SJSA1 (cell line): Measurements from ENCODE around the gene APCDD1L. TPM values are rescaled to one million over a fixed set of nuclear protein-coding genes. Genes with fewer than 3 reads are reported as not detected.
"Not testable (repeated sequence)": the region's sequence is repeated elsewhere in the genome, so short reads cannot be mapped to it uniquely, and the experiment has no call there.

ENCODE experiments used
- DNase-seq, 2 experiments: peaks; one replicate each; pipeline ENCODE4 v3.0.0-alpha.2; 2015 to 2020; ENCODE audit warnings: low spot score in 2 of 2, low read depth in 1 of 2
- H3K27ac ChIP-seq: fragments of 250-450 bp; sonication (Bioruptor Pico); 2 replicates; pipeline ENCODE4 v1.5.1; 2020; ENCODE audit warnings: mild to moderate bottlenecking, moderate library complexity
- H3K27me3 ChIP-seq: fragments of 250-450 bp; sonication (Bioruptor Pico); replicated peaks from 2 replicates; pipeline ENCODE4 v1.5.1; 2020; ENCODE audit warnings: mild to moderate bottlenecking, moderate library complexity
- H3K36me3 ChIP-seq: fragments of 250-450 bp; sonication (Bioruptor Pico); 2 replicates; pipeline ENCODE4 v1.5.1; 2020; ENCODE audit warnings: mild to moderate bottlenecking
- H3K4me1 ChIP-seq: fragments of 250-450 bp; sonication (Bioruptor Pico); replicated peaks from 2 replicates; pipeline ENCODE4 v1.6.1; 2021; ENCODE audit warnings: mild to moderate bottlenecking
- H3K4me3 ChIP-seq: fragments of 250-450 bp; sonication (Bioruptor Pico); 2 replicates; pipeline ENCODE4 v1.5.1; 2020; ENCODE audit warnings: mild to moderate bottlenecking
- H3K9me3 ChIP-seq: fragments of 250-450 bp; sonication (Bioruptor Pico); replicated peaks from 2 replicates; pipeline ENCODE4 v1.5.1; 2020; ENCODE audit warnings: mild to moderate bottlenecking
- total RNA-seq: library from RNA; depleted of rRNA; stranded (reverse); fragments of >200 nt; shearing (Covaris generic); gene quantifications from 2 replicates; pipeline ENCODE4 v1.2.3, GENCODE V29; 2014; rRNA removed

APCDD1L gene
- total RNA-seq, 1 experiment from 2014 or later, result 0.24 TPM

- H3K27me3 ChIP-seq, result no peaks in the 10 kb centered on the region
- H3K36me3 ChIP-seq, result peaks cover 50% of the 10 kb centered on the region
- DNase-seq, result no peak
- H3K4me1 ChIP-seq, result peaks cover 12% of the 10 kb centered on the region
- no peak overlapping the region for H3K4me3 ChIP-seq
- H3K9me3 ChIP-seq, result no peaks in the 10 kb centered on the region
- no peak overlapping the region for H3K27ac ChIP-seq
These were observed 97.8 kb downstream of the APCDD1L start for GRCh38 chr20:58417438-58417837.

DNA sequence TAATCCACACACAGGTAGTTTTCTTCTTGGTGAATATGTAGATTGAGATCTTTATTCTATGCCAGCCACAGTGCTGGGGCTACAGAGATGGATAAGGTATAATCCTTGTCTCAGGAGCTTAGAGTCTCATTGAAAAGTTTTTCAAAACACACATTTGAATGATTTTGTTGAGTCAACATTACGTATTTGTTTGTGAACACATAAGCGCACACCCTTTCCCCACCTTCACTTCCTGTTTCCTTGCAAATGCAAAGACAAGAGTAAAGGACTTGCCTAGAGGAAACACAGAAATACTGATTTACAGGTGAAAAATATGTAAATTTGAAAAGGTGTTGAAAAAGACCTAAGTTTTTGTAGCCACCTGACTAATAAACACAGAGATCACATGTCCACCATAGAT is 98.4 kb downstream of the APCDD1L start:
- Histone ChIP-seq H3K4me3 (no peak overlapping the region), H3K27me3 (no peaks in the 10 kb centered on the region), H3K36me3 (peaks cover 45% of the 10 kb centered on the region), H3K9me3 (no peaks in the 10 kb centered on the region), H3K4me1 (peaks cover 12% of the 10 kb centered on the region), H3K27ac (no peak overlapping the region)
- no peak for DNase-seq

DNA sequence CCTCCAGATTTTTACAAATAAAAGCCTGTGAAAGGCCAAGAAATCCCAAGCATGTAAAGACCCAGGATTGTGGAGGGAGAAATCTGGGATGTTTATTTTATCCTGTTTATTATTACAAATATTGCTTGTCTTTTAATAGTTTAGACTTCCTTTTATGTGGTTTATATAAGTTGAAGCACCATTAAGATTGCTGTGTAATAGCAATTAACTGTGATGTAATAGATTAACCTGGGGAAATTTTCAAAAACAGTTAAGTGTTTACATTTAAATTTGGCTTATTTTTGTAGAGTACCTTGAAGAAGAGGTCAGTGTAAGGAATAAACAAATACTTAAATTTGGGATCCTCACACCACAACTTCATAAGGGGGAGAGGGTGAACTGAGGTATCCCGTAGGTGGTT is 99.1 kb downstream of the APCDD1L start:
- Histone ChIP-seq H3K4me3 (no peak overlapping the region), H3K27ac (no peak overlapping the region), H3K4me1 (peaks cover 12% of the 10 kb centered on the region), H3K27me3 (no peaks in the 10 kb centered on the region), H3K9me3 (no peaks in the 10 kb centered on the region), H3K36me3 (peaks cover 38% of the 10 kb centered on the region)
- no peak for DNase-seq

- not testable (repeated sequence) for H3K27me3 ChIP-seq, H3K9me3 ChIP-seq, H3K4me3 ChIP-seq, DNase-seq, H3K4me1 ChIP-seq, H3K27ac ChIP-seq
- peaks cover 30% of the 10 kb centered on the region for H3K36me3 ChIP-seq
These were observed 100.4 kb downstream of the APCDD1L start for GRCh38 chr20:58414786-58415185.

DNA sequence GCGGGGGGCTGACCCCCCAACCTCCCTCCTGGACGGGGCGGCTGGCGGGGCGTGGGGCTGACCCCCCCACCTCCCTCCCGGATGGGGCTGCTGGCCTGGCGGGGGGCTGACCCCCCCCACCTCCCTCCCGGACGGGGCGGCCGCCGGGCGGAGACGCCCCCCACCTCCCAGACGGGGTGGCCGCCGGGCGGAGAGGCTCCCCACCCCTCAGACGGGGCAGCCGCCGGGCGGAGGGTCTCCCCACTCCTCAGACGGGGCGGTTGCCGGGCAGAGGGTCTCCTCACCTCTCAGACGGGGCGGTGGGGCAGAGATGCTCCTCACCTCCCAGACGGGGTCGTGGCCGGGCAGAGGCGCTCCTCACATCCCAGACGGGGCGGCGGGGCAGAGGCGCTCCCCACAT is 101.0 kb downstream of the APCDD1L start:
- not testable (repeated sequence) for H3K4me3 ChIP-seq, H3K4me1 ChIP-seq, H3K27me3 ChIP-seq, H3K9me3 ChIP-seq, H3K27ac ChIP-seq, DNase-seq
- H3K36me3 ChIP-seq, result peaks cover 26% of the 10 kb centered on the region

Other genes with a start within 250 kb of the APCDD1L start
- gene RAB22A, start 205.7 kb downstream of the APCDD1L start, total RNA-seq, result 19.1 and 23.7 TPM in 2 replicates
- gene VAPB, start 126.2 kb downstream of the APCDD1L start, total RNA-seq, result 15.1 and 16.7 TPM in 2 replicates
- 26.2 and 32.7 TPM in 2 replicates for gene STX16, start 135.9 kb upstream of the APCDD1L start, total RNA-seq
- 6.8 and 7.7 TPM in 2 replicates for gene NPEPL1, start 177.4 kb upstream of the APCDD1L start, total RNA-seq